Measurements from ENCODE around the gene NELFB.
"Not testable (repeated sequence)": the region's sequence is repeated elsewhere in the genome, so short reads cannot be mapped to it uniquely, and the experiment has no call there.

Gene NELFB

DNA sequence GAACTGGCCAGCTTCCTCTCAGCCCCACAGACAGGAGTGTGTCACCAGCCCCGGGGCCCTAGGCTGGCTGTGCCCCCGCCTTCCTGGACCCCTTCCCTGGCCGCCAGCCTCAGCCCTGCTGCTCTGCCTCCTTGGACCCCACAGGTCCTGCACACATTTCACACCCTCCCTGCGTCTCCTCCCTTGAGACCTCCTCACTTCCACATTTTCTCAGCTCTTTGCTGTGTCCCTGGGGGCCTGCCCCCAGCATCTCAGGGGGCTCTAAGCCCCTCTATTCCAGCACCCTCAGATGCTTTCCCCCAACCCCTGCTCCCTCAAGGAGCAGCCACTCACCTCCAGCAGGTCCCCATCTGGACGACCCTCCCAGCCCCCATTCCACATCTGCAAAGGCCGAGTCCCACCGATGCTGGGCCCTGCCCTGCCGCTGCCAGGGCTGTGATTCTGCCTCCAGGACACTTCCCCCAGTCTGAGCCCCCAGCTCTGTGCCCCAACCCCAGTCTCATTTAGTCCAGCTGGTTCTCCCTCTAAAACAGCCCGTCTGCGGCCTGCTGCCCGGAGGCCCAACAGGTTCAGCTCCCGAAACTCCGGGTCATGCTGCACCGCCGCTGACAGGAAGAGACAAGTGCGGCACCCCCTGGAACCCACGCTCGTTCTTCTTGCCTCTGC, 20.2 kb upstream of the NELFB start:
- no peak for DNase-seq (ENCODE audit: low read depth in 2 of 2)

DNA sequence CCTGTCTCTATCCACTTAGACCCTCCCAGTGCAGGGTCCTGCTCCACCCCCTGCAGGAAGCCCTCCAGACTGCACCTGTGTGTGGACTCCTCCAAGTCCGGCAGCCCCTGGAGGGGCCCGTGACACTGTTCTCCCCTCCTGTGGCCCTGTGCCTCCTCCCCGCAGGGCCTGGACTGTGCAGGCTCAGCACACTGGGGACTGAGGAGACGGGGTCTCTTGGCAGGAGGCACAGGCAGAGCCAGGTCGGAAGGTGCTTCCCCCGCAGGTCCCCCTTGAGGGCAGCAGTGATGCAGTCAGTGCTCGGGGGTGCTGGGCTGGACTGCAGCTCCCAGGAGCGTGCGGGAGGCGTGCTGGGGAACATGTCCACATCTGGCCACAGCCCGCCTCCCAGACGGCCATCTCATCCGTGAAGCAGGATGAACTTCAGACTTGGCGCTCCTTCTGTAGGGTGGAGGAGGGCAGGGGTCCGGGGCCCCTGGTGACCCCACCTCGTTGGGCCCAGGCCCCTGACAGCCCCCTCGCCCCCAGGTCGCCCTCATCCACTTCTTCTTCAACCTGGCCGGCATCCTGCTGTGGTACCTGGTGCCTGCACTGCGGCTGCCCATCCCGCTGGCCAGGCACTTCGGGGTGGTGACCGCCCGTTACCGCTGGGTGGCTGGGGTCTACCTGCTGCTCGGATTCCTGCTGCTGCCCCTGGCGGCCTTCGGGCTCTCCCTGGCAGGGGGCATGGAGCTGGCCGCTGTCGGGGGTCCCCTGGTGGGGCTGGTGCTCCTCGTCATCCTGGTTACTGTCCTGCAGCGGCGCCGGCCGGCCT, 19.5 kb upstream of the NELFB start:
- DNase-seq (ENCODE audit: low read depth in 2 of 2): no peak

DNA sequence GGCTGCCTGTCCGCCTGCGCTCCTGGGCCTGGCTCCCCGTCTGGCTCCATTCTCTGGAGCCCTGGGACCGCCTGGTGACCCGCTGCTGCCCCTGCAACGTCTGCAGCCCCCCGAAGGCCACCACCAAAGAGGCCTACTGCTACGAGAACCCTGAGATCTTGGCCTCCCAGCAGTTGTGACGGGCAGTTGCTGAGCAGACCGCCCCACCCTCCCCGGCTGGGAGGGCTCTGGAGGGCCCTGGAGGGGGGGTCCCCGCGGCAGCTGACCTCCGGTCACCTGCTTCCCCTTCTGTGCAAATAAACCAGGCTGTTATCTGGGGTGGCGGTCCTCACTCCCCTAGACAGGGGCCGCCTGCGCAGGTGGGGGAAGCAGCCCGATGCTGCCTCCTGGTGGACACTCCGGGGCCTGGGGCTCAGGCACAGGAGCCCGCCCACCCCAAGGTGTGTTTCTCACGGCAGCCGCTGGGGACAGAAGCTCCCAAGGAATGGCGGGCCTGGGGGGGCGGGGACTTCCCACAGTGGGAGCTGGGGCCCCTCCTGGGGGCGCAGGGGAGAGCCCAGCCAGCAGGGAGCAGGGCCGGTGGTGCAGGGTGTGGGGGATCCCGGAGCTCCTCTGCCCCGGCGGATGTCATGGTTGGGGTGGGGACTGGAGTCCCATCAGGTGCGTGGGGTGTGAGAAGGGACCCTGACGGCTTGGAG, 18.7 kb upstream of the NELFB start:
- DNase-seq (ENCODE audit: low read depth in 2 of 2): peak; percentile 90 to 94

DNA sequence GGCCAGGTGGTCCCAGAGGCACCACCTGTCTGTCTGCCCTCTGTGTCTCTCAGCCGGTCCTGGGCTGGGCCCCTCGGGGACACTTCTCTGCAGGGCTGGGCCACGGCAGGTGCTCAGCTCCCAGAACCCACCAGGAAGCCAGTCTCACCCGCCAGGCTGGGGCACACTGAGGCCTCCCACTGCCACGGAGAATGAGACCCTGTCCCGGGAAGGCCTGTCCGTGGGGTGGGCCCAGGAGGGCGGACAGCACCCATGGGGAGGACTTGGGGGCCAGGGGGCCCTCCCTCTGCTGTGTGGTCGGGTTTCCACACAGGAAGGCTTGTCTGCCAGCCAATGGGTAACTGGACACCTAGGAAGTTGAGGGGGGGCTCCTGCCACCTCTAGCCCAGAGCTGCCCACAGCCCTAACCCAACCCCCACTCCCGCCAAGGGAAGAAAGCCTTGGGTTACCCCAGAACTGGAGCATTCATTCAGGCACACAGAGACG, 18.1 kb upstream of the NELFB start:
- DNase-seq (ENCODE audit: low read depth in 2 of 2): no peak

GRCh38 chr9:137237759-137238726, 17.1 kb upstream of the NELFB start:
- DNase-seq (ENCODE audit: low read depth in 2 of 2): no peak

GRCh38 chr9:137239541-137240200, 15.5 kb upstream of the NELFB start:
- not testable (repeated sequence) for DNase-seq (ENCODE audit: low read depth in 2 of 2)

DNA sequence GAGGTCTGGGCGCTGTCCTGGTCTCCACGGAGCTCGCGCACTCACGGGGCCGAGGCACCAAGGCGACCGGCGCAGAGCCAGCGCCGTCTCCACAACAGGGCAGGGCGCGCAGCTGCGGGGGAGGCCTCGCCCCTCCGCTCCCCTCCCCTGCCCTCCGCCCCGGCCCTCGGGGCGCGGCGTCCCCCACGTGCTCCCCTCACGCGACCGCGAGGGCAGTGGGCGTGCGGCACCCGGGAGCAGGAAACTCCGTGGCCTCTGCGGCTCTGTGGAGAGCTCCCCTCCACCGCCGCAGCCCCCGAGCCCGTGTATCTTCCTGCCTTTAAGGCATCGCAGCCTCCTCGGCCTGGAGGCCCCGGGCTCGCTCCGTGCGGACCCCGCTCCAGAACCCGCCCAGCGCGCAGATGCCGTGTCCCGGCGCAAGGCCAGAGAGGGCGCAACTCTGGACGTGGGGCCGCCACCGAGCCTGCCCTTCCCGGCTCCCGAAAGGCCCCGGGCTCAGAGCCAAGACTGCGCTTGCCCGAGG, 14.7 kb upstream of the NELFB start:
- DNase-seq (ENCODE audit: low read depth in 2 of 2): peak; percentile 48 to 49

DNA sequence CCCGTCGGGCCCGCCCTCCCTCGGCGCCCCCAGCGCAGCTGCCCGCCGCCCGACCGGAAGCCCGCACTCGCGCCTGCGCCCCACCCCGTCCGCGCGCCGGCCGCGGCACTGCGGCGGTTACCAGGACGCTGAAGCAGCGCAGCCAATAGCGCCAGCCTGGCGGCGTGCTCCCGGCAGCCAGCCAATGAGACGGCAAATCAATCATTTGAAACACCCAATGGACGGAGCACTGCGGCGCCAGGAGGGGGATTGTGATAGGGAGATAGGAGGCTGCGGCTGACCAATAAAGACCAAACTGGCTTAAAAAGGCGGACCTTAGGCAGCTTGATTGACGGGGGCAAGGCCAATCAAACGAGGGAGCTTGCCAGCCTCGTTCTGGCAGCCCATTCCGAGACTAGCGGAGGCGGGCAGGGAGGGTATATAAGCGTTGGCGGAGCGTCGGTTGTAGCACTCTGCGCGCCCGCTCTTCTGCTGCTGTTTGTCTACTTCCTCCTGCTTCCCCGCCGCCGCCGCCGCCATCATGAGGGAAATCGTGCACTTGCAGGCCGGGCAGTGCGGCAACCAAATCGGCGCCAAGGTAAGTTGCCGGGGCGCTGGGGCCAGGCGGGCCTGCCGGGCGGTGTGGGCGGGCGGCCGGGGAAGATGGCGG, 14.2 kb upstream of the NELFB start, which contains the start of gene TUBB4B:
Gene TUBB4B (plus strand): TSS at position 447 of the 649 bp plus-strand sequence. CDS start 74 bp downstream, at position 521.
- peak; percentile 93 for DNase-seq (ENCODE audit: low read depth in 2 of 2)

DNA sequence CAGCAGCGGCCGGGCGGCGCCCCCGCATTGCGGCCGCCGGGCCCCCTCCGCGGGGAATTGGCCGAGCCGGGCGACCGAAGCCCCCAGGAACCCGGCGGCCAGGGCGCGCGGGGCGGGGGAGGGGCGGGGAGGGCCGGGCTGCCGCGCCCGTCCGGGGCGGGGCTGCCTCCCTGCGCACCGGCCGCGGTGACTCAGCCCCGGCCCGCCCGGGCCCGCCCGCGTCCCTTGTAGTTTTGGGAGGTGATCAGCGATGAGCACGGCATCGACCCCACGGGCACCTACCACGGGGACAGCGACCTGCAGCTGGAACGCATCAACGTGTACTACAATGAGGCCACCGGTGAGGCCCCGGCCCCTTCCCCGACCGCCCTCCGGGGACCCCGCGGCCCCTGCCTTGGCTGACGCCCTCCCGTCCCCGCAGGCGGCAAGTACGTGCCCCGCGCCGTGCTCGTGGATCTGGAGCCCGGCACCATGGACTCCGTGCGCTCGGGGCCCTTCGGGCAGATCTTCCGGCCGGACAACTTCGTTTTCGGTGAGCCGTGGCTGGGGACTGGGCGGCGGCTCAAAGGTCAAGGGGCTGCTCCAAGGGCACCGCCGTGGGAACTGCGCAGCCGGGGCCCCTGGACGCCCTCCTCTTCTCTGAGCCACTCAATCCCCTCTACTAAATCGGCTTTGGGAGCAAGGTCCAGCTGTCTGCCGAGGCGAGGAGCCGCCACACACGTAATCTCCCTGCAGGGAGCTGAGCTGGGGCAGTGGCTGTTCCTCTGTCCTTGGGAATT, 13.4 kb upstream of the NELFB start:
- DNase-seq (ENCODE audit: low read depth in 2 of 2): peak; percentile 40 to 55

DNA sequence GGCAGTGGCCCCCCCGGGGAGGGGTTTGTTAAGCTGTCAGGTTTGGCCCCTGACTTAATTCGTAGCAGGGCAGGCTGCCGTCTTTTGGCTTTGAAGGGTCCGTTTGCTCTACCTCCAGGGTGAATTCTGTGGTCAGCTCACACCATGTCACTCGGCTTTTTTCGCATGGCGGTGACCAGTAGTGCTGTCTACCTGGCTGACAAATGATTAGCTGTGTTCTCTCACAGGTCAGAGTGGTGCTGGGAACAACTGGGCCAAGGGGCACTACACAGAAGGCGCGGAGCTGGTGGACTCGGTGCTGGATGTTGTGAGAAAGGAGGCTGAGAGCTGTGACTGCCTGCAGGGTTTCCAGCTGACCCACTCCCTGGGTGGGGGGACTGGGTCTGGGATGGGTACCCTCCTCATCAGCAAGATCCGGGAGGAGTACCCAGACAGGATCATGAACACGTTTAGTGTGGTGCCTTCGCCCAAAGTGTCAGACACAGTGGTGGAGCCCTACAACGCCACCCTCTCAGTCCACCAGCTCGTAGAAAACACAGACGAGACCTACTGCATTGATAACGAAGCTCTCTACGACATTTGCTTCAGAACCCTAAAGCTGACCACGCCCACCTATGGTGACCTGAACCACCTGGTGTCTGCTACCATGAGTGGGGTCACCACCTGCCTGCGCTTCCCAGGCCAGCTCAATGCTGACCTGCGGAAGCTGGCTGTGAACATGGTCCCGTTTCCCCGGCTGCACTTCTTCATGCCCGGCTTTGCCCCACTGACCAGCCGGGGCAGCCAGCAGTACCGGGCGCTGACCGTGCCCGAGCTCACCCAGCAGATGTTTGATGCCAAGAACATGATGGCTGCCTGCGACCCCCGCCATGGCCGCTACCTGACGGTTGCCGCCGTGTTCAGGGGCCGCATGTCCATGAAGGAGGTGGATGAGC, 12.6 kb upstream of the NELFB start:
- DNase-seq (ENCODE audit: low read depth in 2 of 2): no peak

- not testable (repeated sequence) for DNase-seq (ENCODE audit: low read depth in 2 of 2)
These were observed 11.9 kb upstream of the NELFB start for GRCh38 chr9:137243266-137243625.

- no peak for DNase-seq (ENCODE audit: low read depth in 2 of 2)
These were observed 11.3 kb upstream of the NELFB start for GRCh38 chr9:137243626-137244485.

DNA sequence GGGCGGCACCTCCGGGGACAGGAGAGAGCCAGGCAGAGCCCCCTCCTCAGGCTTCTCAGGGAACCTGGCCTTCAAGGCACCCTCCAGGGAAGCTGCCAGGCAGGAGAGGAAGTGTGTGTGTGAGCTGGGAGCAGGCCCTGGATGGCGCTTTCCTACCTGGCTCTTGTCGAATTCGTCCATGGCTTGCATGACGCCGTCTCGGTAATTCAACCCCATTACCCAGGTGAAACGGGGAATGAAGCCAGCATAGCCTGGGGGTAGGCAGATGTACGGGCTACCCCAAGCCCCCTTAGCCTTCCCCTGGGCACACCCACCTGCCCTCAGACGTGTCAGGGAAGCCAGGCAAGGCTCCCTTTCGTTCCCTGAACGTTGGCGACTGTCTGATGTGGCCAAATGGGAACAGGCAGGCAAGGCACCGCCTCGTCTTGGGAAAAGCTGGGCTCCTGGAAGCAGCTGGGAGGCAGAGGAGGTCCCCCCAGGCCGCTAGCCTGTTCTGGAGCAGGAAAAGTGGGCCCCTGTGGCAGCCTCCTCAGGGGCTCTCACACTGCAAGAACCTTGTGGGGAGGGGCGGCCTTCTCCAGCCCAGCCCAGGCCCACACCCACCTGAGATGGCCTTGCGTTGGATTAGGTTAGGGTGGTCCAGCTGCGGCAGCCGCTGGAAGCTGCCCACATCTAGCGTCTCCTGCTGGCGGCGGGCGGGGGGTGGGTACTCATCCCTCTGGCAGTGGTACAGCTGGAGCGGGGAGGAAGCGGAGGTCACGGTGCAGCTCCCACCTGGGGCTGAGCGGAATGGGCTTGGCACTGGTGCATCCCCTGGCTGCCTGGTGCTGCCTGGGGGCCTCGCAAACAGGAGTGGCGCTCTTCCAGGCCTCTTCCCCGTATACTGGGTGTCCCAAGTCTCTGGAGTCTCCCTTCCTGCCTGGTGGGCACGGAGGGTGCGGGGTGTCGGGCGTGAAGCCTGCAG, 10.4 kb upstream of the NELFB start:
- no peak for DNase-seq (ENCODE audit: low read depth in 2 of 2)

DNA sequence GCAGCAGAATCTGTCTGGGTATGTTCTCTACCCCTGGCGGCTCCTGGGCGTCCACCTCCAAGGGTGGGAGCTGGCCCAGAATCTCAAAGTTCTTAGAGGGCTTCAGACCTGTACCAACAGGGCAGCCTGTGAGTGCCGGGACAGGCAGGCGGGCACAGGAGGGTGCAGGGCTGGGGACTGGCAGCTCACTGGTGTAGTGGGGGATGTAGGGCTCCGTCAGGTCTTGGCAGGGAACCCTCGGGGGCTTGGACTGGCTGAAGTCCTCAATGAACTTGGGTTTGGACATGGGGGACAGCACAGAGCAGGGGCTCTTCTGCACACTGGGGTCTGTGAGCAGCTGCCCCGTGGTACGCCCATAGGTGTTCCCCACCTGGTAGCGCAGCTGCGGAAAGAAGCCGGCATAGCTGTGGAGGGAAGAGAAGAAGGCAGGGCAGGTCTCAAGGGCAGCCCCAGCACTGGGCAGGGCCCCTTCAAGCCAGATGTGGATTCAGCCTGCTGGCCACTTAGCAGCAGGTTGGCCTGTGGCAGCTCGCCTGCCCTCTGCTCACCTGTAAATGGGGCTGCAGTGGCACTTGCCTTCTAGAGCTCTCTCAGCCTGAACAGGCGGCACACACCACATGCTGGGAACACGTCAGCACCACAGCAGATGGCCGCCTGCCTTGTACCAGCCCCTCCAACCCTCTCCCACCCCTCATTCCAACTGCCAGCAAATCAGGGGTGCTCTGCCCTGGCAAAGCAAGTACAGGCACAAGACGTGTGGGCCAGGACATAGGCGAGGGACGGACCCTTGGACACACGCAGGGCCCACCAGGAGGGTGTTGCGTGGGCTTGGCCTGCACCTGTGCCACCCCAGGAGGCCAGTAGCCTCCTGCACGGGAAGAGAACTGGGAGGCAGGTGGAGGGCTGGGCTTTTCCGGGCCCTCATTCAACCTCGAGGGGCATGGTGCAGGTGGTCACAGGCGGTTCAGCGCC, 9.4 kb upstream of the NELFB start:
- no peak for DNase-seq (ENCODE audit: low read depth in 2 of 2)
